Non-pigmented ciliary epithelial cell (primary cell): Measurements from ENCODE around the gene DLX6.

ENCODE experiments used
- DNase-seq: peaks from one replicate; pipeline ENCODE4 v3.0.0-alpha.2; 2010; ENCODE audit warnings: low read depth

Gene DLX6

GRCh38 chr7:96995406-96996110 lies 9.8 kb upstream of the DLX6 start:
- DNase-seq: no peak

- DNase-seq: no peak
These were observed 9.0 kb upstream of the DLX6 start for GRCh38 chr7:96996111-96996957.

- DNase-seq: no peak
These were observed 8.3 kb upstream of the DLX6 start for GRCh38 chr7:96996958-96997511.

GRCh38 chr7:96997512-96998032 lies 7.8 kb upstream of the DLX6 start:
- DNase-seq: no peak

GRCh38 chr7:96998333-96998732 lies 7.0 kb upstream of the DLX6 start:
- no peak for DNase-seq

GRCh38 chr7:96998744-96999143 lies 6.6 kb upstream of the DLX6 start:
- DNase-seq: no peak

GRCh38 chr7:97001221-97001620 lies 4.1 kb upstream of the DLX6 start:
- DNase-seq: no peak

- DNase-seq: no peak
These were observed 3.4 kb upstream of the DLX6 start for GRCh38 chr7:97001656-97002554.

GRCh38 chr7:97002555-97003261 lies 2.6 kb upstream of the DLX6 start:
- no peak for DNase-seq

- DNase-seq: no peak
These were observed 1.8 kb upstream of the DLX6 start for GRCh38 chr7:97003262-97004246.

GRCh38 chr7:97004247-97005182 lies 838 bp upstream of the DLX6 start:
- no peak for DNase-seq

- no peak for DNase-seq
These were observed 882 bp downstream of the DLX6 start for GRCh38 chr7:97006055-97006815.

GRCh38 chr7:97006816-97007582 lies 1.6 kb downstream of the DLX6 start:
- no peak for DNase-seq

- DNase-seq: no peak
These were observed 2.2 kb downstream of the DLX6 start for GRCh38 chr7:97007583-97007861.

- no peak for DNase-seq
These were observed 3.0 kb downstream of the DLX6 start for GRCh38 chr7:97008275-97008917.

GRCh38 chr7:97009753-97010732 lies 4.7 kb downstream of the DLX6 start:
- DNase-seq: no peak
